Natural killer cell treated with Interleukin-12 subunit alpha and Interleukin-12 subunit beta and Interleukin-15 and Interleukin-18, amount 100 ng/mL, for 72 hours (primary cell): Measurements from ENCODE around the gene APOD. TPM values are rescaled to one million over a fixed set of nuclear protein-coding genes. Genes with fewer than 3 reads are reported as not detected.

Experiments
- ATAC-seq, 2 donors: fragments of 150-1000 bp; cut with Tn5 transposase in 1 of 2; sonication (Bioruptor Pico), chemical (Tn5 transposase) in 1 of 2; 2 replicates each; pipeline ENCODE4 v1.10.0; 2021
- DNase-seq: peaks from one replicate; pipeline ENCODE4 v3.0.0; 2022; ENCODE audit warnings: low spot score
- H3K27ac Mint-ChIP-seq, 2 donors: 1 replicate in 1 of 2; 2 replicates in 1 of 2; pipeline ENCODE4 v1.8.0; 2022; ENCODE audit warnings: mixed read lengths in 2 of 2, mild to moderate bottlenecking in 1 of 2, moderate library complexity in 1 of 2
- H3K27me3 Mint-ChIP-seq, 2 donors: 1 replicate in 1 of 2; 2 replicates in 1 of 2; pipeline ENCODE4 v1.8.0; 2022; ENCODE audit warnings: mixed read lengths in 2 of 2
- H3K36me3 Mint-ChIP-seq: one replicate; pipeline ENCODE4 v1.8.0; 2022; ENCODE audit warnings: mixed read lengths
- H3K4me1 Mint-ChIP-seq, 2 donors: 1 replicate in 1 of 2; 2 replicates in 1 of 2; pipeline ENCODE4 v1.8.0; 2022; ENCODE audit warnings: low read depth in 2 of 2, mixed read lengths in 2 of 2, mild to moderate bottlenecking in 1 of 2
- H3K4me3 Mint-ChIP-seq: one replicate; pipeline ENCODE4 v1.8.0; 2022; ENCODE audit warnings: mixed read lengths
- H3K9me3 Mint-ChIP-seq: 2 replicates; pipeline ENCODE4 v1.8.0; 2022; ENCODE audit warnings: mixed read lengths
- total RNA-seq, 2 donors: library from RNA; stranded (reverse); gene quantifications; one replicate each; pipeline ENCODE4 v1.2.3, GENCODE V29; 2022

APOD gene
- total RNA-seq, 2 donors from 2014 or later = not detected

DNA sequence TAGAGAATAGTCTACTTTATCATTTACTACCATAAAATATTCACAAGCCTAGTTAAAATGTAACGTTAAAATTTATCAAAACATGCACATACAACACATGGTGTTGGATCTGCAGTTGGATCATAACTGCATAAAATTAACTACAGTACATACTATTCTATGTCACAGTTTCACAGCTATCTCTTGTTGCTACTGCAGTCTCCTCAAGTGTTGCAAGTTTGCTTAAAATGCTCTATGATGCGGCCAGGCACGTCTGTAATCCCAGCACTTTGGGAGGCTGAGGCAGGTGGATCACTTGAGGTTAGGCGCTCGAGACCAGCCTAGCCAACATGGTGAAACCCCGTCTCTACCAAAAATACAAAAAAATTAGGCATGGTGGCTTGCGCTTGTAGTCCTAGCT, 50.9 kb downstream of the APOD start:
- Mint-ChIP-seq H3K4me1 (peaks cover 30 to 52% of the 10 kb centered on the region in 2 donors), H3K36me3 (peaks cover 4% of the 10 kb centered on the region)

GRCh38 chr3:195532345-195532744, 51.4 kb downstream of the APOD start:
- DNase-seq = no peak
- Mint-ChIP-seq H3K27ac (no peak overlapping the region), H3K4me3 (no peak overlapping the region), H3K9me3 (no peaks in the 10 kb centered on the region), H3K4me1 (peaks cover 28 to 47% of the 10 kb centered on the region in 2 donors), H3K36me3 (peaks cover 4% of the 10 kb centered on the region), H3K27me3 (no peaks in the 10 kb centered on the region)
- ATAC-seq = no peak

More for the DNA sequence above, 50.9 kb downstream of the APOD start:
- H3K27me3 Mint-ChIP-seq = no peaks in the 10 kb centered on the region
- no peak overlapping the region for H3K27ac Mint-ChIP-seq
- ATAC-seq = no peak
- no peak overlapping the region for H3K4me3 Mint-ChIP-seq
- no peak for DNase-seq
- H3K9me3 Mint-ChIP-seq = no peaks in the 10 kb centered on the region

DNA sequence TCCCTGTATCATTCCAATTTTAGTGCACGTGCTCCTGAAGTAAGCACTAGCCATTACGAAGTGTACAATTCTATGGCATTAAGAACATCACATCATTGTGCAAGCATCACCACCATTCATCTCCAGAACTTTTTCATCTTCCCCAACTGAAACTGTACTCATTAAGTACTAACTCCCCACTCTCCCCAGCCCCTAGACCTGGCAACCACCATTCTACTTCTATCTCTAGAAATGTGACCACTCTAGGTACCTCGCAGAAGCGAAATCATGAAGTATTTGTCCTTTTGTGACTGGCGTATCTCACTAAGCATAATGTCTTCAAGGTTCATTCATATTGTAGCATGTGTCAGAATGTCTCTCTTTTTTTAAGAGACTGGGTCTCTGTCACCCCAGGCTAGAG, 52.1 kb downstream of the APOD start:
- H3K27ac Mint-ChIP-seq = no peak overlapping the region
- H3K9me3 Mint-ChIP-seq = no peaks in the 10 kb centered on the region
- peaks cover 4% of the 10 kb centered on the region for H3K36me3 Mint-ChIP-seq
- DNase-seq (no peak), ATAC-seq (no peak)
- peaks cover 28 to 46% of the 10 kb centered on the region in 2 donors for H3K4me1 Mint-ChIP-seq
- no peaks in the 10 kb centered on the region for H3K27me3 Mint-ChIP-seq
- H3K4me3 Mint-ChIP-seq = no peak overlapping the region

DNA sequence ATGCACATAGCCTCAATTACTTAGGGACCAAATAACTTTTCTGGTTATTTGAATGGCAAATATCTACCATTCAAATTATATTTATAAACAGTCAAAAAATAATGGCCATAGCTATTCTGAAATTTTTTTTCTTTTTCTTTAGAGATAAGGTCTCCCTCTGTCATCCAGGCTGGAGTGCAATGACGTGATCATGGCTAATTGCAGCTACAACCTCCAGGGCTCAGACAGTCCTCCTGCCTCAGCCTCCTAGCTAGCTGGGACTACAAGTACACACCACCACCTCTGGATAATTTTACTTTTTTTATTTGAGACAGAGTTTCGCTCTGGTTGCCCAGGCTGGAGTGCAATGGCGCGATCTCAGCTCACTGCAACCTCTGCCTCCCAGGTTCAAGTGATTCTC, 57.2 kb downstream of the APOD start:
- peaks cover 14 to 15% of the 10 kb centered on the region in 2 donors for H3K4me1 Mint-ChIP-seq
- no peak for DNase-seq
- no peak overlapping the region for H3K27ac Mint-ChIP-seq
- no peak overlapping the region for H3K4me3 Mint-ChIP-seq
- no peaks in the 10 kb centered on the region for H3K9me3 Mint-ChIP-seq
- H3K27me3 Mint-ChIP-seq = no peaks in the 10 kb centered on the region
- ATAC-seq = no peak
- peaks cover 10% of the 10 kb centered on the region for H3K36me3 Mint-ChIP-seq

- no peaks in the 10 kb centered on the region for H3K9me3 Mint-ChIP-seq
- H3K4me1 Mint-ChIP-seq = peaks cover 7 to 11% of the 10 kb centered on the region in 2 donors
- no peak overlapping the region for H3K4me3 Mint-ChIP-seq
- DNase-seq = no peak
- no peak for ATAC-seq
- no peaks in the 10 kb centered on the region for H3K27me3 Mint-ChIP-seq
- peaks cover 7% of the 10 kb centered on the region for H3K36me3 Mint-ChIP-seq
- peak overlapping the region; percentile 62 to 68 for H3K27ac Mint-ChIP-seq
Measured at GRCh38 chr3:195524171-195524896, 59.4 kb downstream of the APOD start.

- Mint-ChIP-seq H3K36me3 (peaks cover 6% of the 10 kb centered on the region), H3K9me3 (no peaks in the 10 kb centered on the region), H3K4me3 (no peak overlapping the region), H3K27ac (peak overlapping the region in 1 of 2 donors; percentile 39), H3K4me1 (peaks cover 6 to 11% of the 10 kb centered on the region in 2 donors), H3K27me3 (no peaks in the 10 kb centered on the region)
- ATAC-seq (no peak), DNase-seq (no peak)
Measured at GRCh38 chr3:195522254-195523023, 61.3 kb downstream of the APOD start.

Other genes starting within 250 kb of the APOD start
- gene ACAP2, start 140.9 kb downstream of the APOD start, total RNA-seq = 10 to 100 TPM; 48.1 to 60.0 TPM
- 10 to 100 TPM; 47.5 to 56.3 TPM for gene PPP1R2, start 40.6 kb downstream of the APOD start, total RNA-seq
- 1 to 10 TPM; 2.4 to 3.5 TPM for gene MUC20, start 137.0 kb upstream of the APOD start, total RNA-seq
- under 1 TPM; 0.19 to 0.28 TPM for gene MUC4, start 228.0 kb upstream of the APOD start, total RNA-seq